Esophagus muscularis mucosa (tissue), 4 donors: ENCODE results near the gene ADAMTS2. TPM values are rescaled to one million over a fixed set of nuclear protein-coding genes. Genes with fewer than 3 reads are reported as not detected.
"Not testable (repeated sequence)": the region's sequence is repeated elsewhere in the genome, so short reads cannot be mapped to it uniquely, and the experiment has no call there.

Experiments
- DNase-seq: peaks from one replicate; pipeline ENCODE4 v3.0.0-alpha.2; 2017; ENCODE audit errors: extremely low spot score
- H3K27ac ChIP-seq, 4 donors: fragments of 200-600 bp; sonication (generic); replicated peaks in 1 of 4; 1 replicate in 3 of 4; 2 replicates in 1 of 4; pipeline ENCODE4 v1.5.1; 2016 to 2019; ENCODE audit warnings: mild to moderate bottlenecking in 1 of 4
- H3K27me3 ChIP-seq, 4 donors: fragments of 200-600 bp; sonication (generic); one replicate each; pipeline versions ENCODE4 v1.5.1 to v1.6.0; 2016 to 2019
- H3K36me3 ChIP-seq, 4 donors: fragments of 200-600 bp; sonication (generic); one replicate each; pipeline ENCODE4 v1.5.1; 2016 to 2019
- H3K4me1 ChIP-seq, 4 donors: fragments of 200-600 bp; sonication (generic); one replicate each; pipeline ENCODE4 v1.5.1; 2016 to 2019
- H3K4me3 ChIP-seq, 4 donors: fragments of 200-600 bp; sonication (generic); 1 replicate in 2 of 4; 2 replicates in 2 of 4; pipeline ENCODE4 v1.5.1; 2016 to 2019; ENCODE audit warnings: mild to moderate bottlenecking in 4 of 4, moderate library complexity in 1 of 4
- H3K9me3 ChIP-seq, 4 donors: fragments of 200-600 bp; sonication (generic); 1 replicate in 3 of 4; 2 replicates in 1 of 4; pipeline ENCODE4 v1.5.1; 2016 to 2019
- EP300 ChIP-seq: sonication (generic); formaldehyde crosslinking; IDR thresholded peaks from one replicate; pipeline ENCODE4 v1.6.1; 2017; ENCODE audit warnings: antibody characterized with exemption
- POLR2A ChIP-seq: fragments of 450-650 bp; IDR thresholded peaks from one replicate; pipeline ENCODE4 v1.6.1; 2017; ENCODE audit warnings: antibody characterized with exemption, moderate library complexity, mild to moderate bottlenecking, low read depth
- POLR2AphosphoS5 ChIP-seq, 2 donors: sonication (generic); formaldehyde crosslinking; IDR thresholded peaks; one replicate each; pipeline ENCODE4 v1.6.1; 2017; ENCODE audit warnings: antibody characterized with exemption in 2 of 2
- WGBS: methylation state at CpG from one replicate; pipeline ENCODE4 v1.1.5; 2018; 5-methylcytosine and 5-hydroxymethylcytosine counted together
- intact Hi-C: fragments of 100-400 bp; cut with DNase I; formaldehyde crosslinking; loops from one replicate; pipeline ENCODE4 v1.15.1; 2023
- total RNA-seq, 4 donors: library from RNA; depleted of rRNA; stranded (reverse); fragments of >200 nt; gene quantifications; one replicate each; pipeline versions ENCODE4 v1.1.0 to v1.2.1, GENCODE V29; 2016
- TF ChIP-seq, protein P1 (sequence below), 3 experiments: fragments of 200-600 bp in 2 of 3; fragments of 450-650 bp in 1 of 3; sonication (generic) in 2 of 3; IDR thresholded peaks; one replicate each; pipeline ENCODE4 v1.5.1; 2017 to 2019; ENCODE audit warnings: antibody characterized with exemption in 3 of 3, mild to moderate bottlenecking in 2 of 3, moderate library complexity in 1 of 3

Gene ADAMTS2
- total RNA-seq, 4 donors from 2014 or later = 17.8 to 31.8 (median 21.4) TPM

DNA sequence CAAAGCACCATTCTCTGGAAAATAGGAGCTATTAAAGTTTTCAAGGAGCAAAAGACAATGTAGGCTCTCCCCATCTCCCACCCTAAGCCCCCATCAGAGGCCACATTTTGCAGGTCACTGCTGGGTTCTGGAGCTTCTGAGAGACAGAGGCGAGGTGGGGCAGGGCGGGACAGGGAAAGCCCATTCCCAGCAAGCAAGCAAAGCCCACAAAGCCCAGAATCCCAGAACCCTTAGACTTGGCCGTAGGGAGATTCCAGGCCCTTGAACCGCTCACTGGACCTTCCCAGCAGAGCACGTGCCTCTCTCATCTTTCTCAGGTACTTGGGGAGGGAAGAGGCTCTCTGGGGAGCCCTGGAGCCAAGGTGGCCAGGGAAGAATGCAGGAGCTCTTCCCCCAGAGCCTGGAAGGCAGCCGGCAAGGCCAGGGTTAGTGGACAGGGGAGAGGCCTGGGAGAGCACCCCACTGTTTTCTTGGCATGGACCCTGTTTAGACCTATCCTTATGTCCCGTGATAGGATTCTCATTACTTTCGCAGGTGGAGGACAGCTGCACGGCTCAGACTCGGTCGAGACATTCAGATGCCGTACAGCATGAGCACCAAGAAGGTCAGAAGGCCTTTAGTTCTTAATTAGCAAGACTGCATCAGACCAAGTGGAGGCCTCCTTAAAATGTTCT is 232.7 kb downstream of the ADAMTS2 start:
- 86% methylated on average over 12 of the region's 12 CpGs for WGBS
- intact Hi-C loops = no loop called here
- Histone ChIP-seq H3K4me1 (no peaks in the 10 kb centered on the region), H3K9me3 (peaks cover 0 to 97% (median 72%) of the 10 kb centered on the region in 4 donors), H3K27ac (no peak overlapping the region), H3K4me3 (no peak overlapping the region), H3K27me3 (no peaks in the 10 kb centered on the region), H3K36me3 (peaks cover 0 to 19% (median 3%) of the 10 kb centered on the region in 4 donors)
- DNase-seq = peak; percentile 64
- TF ChIP-seq, protein P1, sequence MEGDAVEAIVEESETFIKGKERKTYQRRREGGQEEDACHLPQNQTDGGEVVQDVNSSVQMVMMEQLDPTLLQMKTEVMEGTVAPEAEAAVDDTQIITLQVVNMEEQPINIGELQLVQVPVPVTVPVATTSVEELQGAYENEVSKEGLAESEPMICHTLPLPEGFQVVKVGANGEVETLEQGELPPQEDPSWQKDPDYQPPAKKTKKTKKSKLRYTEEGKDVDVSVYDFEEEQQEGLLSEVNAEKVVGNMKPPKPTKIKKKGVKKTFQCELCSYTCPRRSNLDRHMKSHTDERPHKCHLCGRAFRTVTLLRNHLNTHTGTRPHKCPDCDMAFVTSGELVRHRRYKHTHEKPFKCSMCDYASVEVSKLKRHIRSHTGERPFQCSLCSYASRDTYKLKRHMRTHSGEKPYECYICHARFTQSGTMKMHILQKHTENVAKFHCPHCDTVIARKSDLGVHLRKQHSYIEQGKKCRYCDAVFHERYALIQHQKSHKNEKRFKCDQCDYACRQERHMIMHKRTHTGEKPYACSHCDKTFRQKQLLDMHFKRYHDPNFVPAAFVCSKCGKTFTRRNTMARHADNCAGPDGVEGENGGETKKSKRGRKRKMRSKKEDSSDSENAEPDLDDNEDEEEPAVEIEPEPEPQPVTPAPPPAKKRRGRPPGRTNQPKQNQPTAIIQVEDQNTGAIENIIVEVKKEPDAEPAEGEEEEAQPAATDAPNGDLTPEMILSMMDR (IDR thresholded peaks at IDR 0.05) = no peak
- TF ChIP-seq POLR2A (no peak), EP300 (no peak), POLR2AphosphoS5 (IDR thresholded peaks at IDR 0.05) (no peak)

DNA sequence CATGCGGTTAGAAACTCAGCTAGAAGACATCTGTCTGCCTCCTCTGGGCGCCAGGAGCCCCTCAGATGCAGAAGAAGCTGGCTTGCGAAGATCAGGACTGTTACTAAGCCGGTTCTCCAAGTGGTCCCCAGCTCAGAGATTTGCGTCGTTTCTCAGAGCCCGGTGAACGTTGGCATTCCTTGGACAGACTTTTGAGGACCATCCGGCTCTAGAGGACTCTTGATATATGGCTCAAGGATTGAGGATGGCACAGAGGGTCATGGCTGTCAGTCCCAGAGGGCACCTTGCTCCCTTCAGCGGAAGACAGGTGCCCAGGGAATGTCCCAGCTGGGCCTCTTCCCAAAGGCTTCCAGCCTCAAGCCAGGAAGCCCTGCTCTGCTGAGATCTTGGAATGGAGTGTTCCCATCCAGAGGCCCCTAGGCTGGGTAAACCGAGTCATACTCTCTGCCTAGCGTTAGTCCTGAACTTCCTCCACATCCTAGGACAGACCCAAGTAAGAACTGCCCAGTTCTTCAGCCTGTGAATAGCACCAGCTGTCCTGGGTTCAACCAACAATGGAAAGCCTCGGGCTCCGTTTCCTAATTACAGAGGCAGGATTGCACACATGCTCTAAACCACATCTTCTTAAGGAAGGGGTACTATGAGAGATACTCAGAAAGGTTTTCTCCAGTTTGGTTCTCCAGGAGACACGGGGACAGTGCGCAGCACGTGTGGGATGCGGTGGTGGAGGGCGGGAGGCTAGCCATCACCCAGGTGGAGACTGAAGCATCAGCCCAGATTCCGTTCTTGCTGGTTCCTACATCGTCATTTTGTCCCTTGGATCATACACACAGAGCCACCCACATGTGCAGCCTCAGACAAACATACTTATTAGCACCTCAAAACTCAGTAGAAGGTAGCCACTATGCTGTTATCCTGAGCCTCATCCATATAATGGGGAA is 233.7 kb downstream of the ADAMTS2 start:
- Histone ChIP-seq H3K4me1 (no peaks in the 10 kb centered on the region), H3K4me3 (no peak overlapping the region), H3K27ac (no peak overlapping the region), H3K9me3 (peaks cover 0 to 98% (median 79%) of the 10 kb centered on the region in 4 donors), H3K27me3 (no peaks in the 10 kb centered on the region), H3K36me3 (peaks cover 0 to 19% (median 3%) of the 10 kb centered on the region in 4 donors)
- DNase-seq = peak; percentile 82
- 87% methylated on average over 18 of the region's 21 CpGs for WGBS
- TF ChIP-seq, protein P1 (IDR thresholded peaks at IDR 0.05) = no peak
- TF ChIP-seq POLR2A (no peak), POLR2AphosphoS5 (IDR thresholded peaks at IDR 0.05) (no peak), EP300 (no peak)
- intact Hi-C loops = no loop called here

GRCh38 chr5:179110528-179110927 is 234.7 kb downstream of the ADAMTS2 start:
- no peak for TF ChIP-seq POLR2AphosphoS5 (IDR thresholded peaks at IDR 0.05)
- no peak for TF ChIP-seq POLR2A
- no peak for TF ChIP-seq EP300
- TF ChIP-seq, protein P1 (IDR thresholded peaks at IDR 0.05) = no peak
- Histone ChIP-seq H3K4me3 (no peak overlapping the region), H3K27ac (no peak overlapping the region), H3K4me1 (no peaks in the 10 kb centered on the region), H3K36me3 (peaks cover 0 to 19% (median 3%) of the 10 kb centered on the region in 4 donors), H3K9me3 (peaks cover 0 to 88% (median 74%) of the 10 kb centered on the region in 4 donors), H3K27me3 (no peaks in the 10 kb centered on the region)
- WGBS = 96% methylated on average over 8 of the region's 9 CpGs
- DNase-seq = peak; percentile 80
- intact Hi-C loops = no loop called here

GRCh38 chr5:179101282-179101681 is 244.0 kb downstream of the ADAMTS2 start:
- DNase-seq, H3K4me1 ChIP-seq, H3K4me3 ChIP-seq, H3K36me3 ChIP-seq, H3K27ac ChIP-seq, H3K27me3 ChIP-seq, intact Hi-C loops: not testable (repeated sequence)
- 93% methylated on average over 13 of the region's 17 CpGs for WGBS
- H3K9me3 ChIP-seq = peaks cover 0 to 52% (median 48%) of the 10 kb centered on the region in 4 donors

DNA sequence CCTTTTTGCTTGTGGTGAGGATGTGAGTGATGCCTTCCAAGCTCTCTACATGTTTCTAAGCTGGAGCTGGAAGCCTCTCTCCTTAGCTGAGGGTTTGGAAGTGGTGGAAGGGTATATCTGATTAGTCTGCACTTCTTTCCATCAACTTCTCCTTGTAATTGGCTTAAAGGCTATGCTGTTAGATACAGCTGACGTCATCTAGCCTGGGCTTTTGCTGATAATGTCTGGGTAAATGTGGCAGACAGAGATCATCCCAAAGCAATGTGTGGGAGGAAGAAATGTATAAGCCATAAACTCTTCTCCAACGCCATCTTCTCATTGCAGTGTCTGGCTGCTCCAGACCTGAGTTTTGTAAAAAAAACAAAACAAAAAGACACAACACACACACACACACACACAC is 255.8 kb downstream of the ADAMTS2 start:
- no peaks in the 10 kb centered on the region for H3K27me3 ChIP-seq
- DNase-seq = no peak
- H3K9me3 ChIP-seq = peaks cover 14 to 98% (median 97%) of the 10 kb centered on the region in 4 donors
- intact Hi-C loops = no loop called here
- H3K27ac ChIP-seq = no peak overlapping the region
- H3K36me3 ChIP-seq = no peaks in the 10 kb centered on the region
- WGBS = 97% methylated on average over 2 of the region's 2 CpGs
- H3K4me3 ChIP-seq = no peak overlapping the region
- no peaks in the 10 kb centered on the region for H3K4me1 ChIP-seq
- TF ChIP-seq EP300 = no peak
- TF ChIP-seq, protein P1 (IDR thresholded peaks at IDR 0.05) = no peak
- TF ChIP-seq POLR2A = no peak
- TF ChIP-seq POLR2AphosphoS5 (IDR thresholded peaks at IDR 0.05) = no peak
